ENCODE measurements around the gene HOOK2. TPM values are rescaled to one million over a fixed set of nuclear protein-coding genes. Genes with fewer than 3 reads are reported as not detected.

The HOOK2 gene
- total and polyA plus RNA-seq, 2 of the 13 experiments (the other 11 are each of a cell fraction or from before 2014, with no cell fraction given): 9.2 to 12.9 TPM

GRCh38 chr19:12757544-12758274 is 17.6 kb downstream of the HOOK2 start (continued):
- peak; percentile 73; the same call in 1 of the 2 replicates for TF ChIP-seq ZNF614 (CRISPR knock-in tag; IDR thresholded peaks at IDR 0.05; ENCODE audit: borderline replicate concordance)
- TF ChIP-seq FOXP4 (CRISPR knock-in tag; IDR thresholded peaks at IDR 0.05): 0 out of 2 replicates have a peak, but pooled peaks have one; percentile 8
- TF ChIP-seq MED8 (CRISPR knock-in tag; IDR thresholded peaks at IDR 0.05; ENCODE audit: insufficient replicate concordance): no peak
- TF ChIP-seq ZBTB7B (CRISPR knock-in tag; IDR thresholded peaks at IDR 0.05): peak; percentile 58; the same call in 1 of the 2 replicates
- TF ChIP-seq SOX6 (IDR thresholded peaks at IDR 0.05): no peak
- TF ChIP-seq SOX6 (CRISPR knock-in tag; IDR thresholded peaks at IDR 0.05): peak; percentile 27; the same call in 1 of the 2 replicates
- no peak; the same call in 1 of the 2 replicates for TF ChIP-seq RNF2 (conservative IDR thresholded peaks at IDR 0.05; ENCODE audit: low read depth)
- no peak for TF ChIP-seq TEF (CRISPR knock-in tag; IDR thresholded peaks at IDR 0.05)
- no peak for TF ChIP-seq ZFP37 (CRISPR knock-in tag; IDR thresholded peaks at IDR 0.05; ENCODE audit: borderline replicate concordance)
- peak; percentile 77; the same call in 1 of the 2 replicates for TF ChIP-seq ZNF501 (CRISPR knock-in tag; IDR thresholded peaks at IDR 0.05)
- TF ChIP-seq RBFOX2 (IDR thresholded peaks at IDR 0.05; ENCODE audit: low read depth, low read length): peak; percentile 36; the same call in 1 of the 2 replicates
- TF ChIP-seq ERF (CRISPR knock-in tag; IDR thresholded peaks at IDR 0.05): 0 out of 2 replicates have a peak, but pooled peaks have one; percentile 42
- peak; percentile 77 for TF ChIP-seq KDM2A (CRISPR knock-in tag; IDR thresholded peaks at IDR 0.05; ENCODE audit: borderline replicate concordance, low read depth)
- TF ChIP-seq ISX (CRISPR knock-in tag; conservative IDR thresholded peaks at IDR 0.05): no peak
- peak; percentile 52; the same call in 1 of the 2 replicates for TF ChIP-seq THAP11 (CRISPR knock-in tag; IDR thresholded peaks at IDR 0.05)
- TF ChIP-seq SOX13 (IDR thresholded peaks at IDR 0.05): no peak
- 0 out of 4 replicates have a peak, but pooled peaks of 1 of the 2 experiments have one; percentile 23 for TF ChIP-seq SOX13 (CRISPR knock-in tag; conservative IDR thresholded peaks at IDR 0.05 in 1 of 2, IDR thresholded peaks at IDR 0.05 in 1 of 2)
- TF ChIP-seq TFDP2 (CRISPR knock-in tag; IDR thresholded peaks at IDR 0.05): peak; percentile 29; the same call in 1 of the 2 replicates
- TF ChIP-seq ZNF281 (CRISPR knock-in tag; IDR thresholded peaks at IDR 0.05; ENCODE audit: borderline replicate concordance): no peak
- TF ChIP-seq RFX1 (IDR thresholded peaks at IDR 0.05): no peak
- peak; percentile 71; the same call in 1 of the 2 replicates for TF ChIP-seq ZBTB14 (CRISPR knock-in tag; IDR thresholded peaks at IDR 0.05)
- TF ChIP-seq GATAD2A (CRISPR knock-in tag; IDR thresholded peaks at IDR 0.05): 0 out of 2 replicates have a peak, but pooled peaks have one; percentile 12

Measured in HepG2 (cell line).